ENCODE results near the gene GPC6.

- no peak for TF ChIP-seq CTCF (IDR thresholded peaks at IDR 0.05)
- TF ChIP-seq POLR2AphosphoS5 (IDR thresholded peaks at IDR 0.05): no peak
- TF ChIP-seq POLR2A (IDR thresholded peaks at IDR 0.05): no peak
Observed at GRCh38 chr13:93672996-93673395, 446.4 kb downstream of the GPC6 start.
